K562 (cell line): ENCODE measurements around the gene LIX1.
"Not testable (repeated sequence)": the region's sequence is repeated elsewhere in the genome, so short reads cannot be mapped to it uniquely, and the experiment has no call there.

ENCODE experiments used
- NCOA2 ChIP-seq, 2 experiments: fragments of 450-650 bp; IDR thresholded peaks; 2 replicates each; pipeline ENCODE4 v1.6.1; 2018; ENCODE audit warnings: mild to moderate bottlenecking in 2 of 2, moderate library complexity in 1 of 2; ENCODE audit not compliant: partially characterized antibody in 2 of 2
- POLR2A ChIP-seq: fragments of 450-650 bp; conservative IDR thresholded peaks from 2 replicates; pipeline ENCODE4 v1.6.1; 2016
- POLR2AphosphoS5 ChIP-seq: IDR thresholded peaks from 2 replicates; pipeline ENCODE4 v1.6.1; 2011; ENCODE audit warnings: mild to moderate bottlenecking, low read depth, low read length, moderate library complexity; ENCODE audit not compliant: control insufficient read depth, insufficient read depth
- SPI1 ChIP-seq: IDR thresholded peaks from 2 replicates; pipeline ENCODE4 v1.6.1; 2011; ENCODE audit warnings: low read depth, low read length, control low read depth, borderline replicate concordance

DNA sequence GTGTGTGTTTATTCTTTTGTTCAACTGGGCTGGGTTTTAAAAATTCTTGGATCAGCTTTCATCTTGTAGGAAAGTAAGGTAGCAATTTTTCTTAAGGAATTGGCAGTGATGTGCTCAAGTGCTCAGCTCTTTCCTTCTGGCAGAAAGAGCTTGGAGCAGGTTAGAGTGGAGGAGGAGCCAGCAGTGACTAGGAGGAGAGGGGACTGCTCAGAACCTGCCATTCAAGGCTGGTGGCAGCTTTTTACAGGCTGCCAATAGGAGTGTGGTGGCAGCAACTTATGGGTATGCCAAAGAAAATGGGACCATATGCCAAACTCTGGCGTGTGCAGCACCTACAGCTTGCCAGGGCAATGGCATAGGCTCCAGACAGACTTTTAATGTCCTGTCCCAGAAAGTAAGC lies 2.2 kb downstream of the LIX1 start:
- TF ChIP-seq NCOA2 (IDR thresholded peaks at IDR 0.05; ENCODE audit: partially characterized antibody in 2 of 2); POLR2AphosphoS5; SPI1; POLR2A: not testable (repeated sequence)
